Ammon's horn (tissue), 1 donor: Measurements from ENCODE around the gene C17orf100.

Source experiments
- DNase-seq: peaks from one replicate; pipeline ENCODE4 v3.0.0-alpha.2; 2016; ENCODE audit warnings: low spot score

C17orf100 gene

GRCh38 chr17:6695051-6695450, 43.5 kb downstream of the C17orf100 start:
- no peak for DNase-seq

- no peak for DNase-seq
Observed at GRCh38 chr17:6695565-6695964, 44.0 kb downstream of the C17orf100 start.

GRCh38 chr17:6696906-6697305, 45.3 kb downstream of the C17orf100 start:
- no peak for DNase-seq

- no peak for DNase-seq
Observed at GRCh38 chr17:6698004-6698403, 46.4 kb downstream of the C17orf100 start.

- no peak for DNase-seq
Observed at GRCh38 chr17:6699997-6700947, 48.7 kb downstream of the C17orf100 start.

GRCh38 chr17:6700948-6701307, 49.4 kb downstream of the C17orf100 start:
- no peak for DNase-seq

- DNase-seq = no peak
Observed at GRCh38 chr17:6701719-6702118, 50.2 kb downstream of the C17orf100 start.

- DNase-seq = no peak
Observed at GRCh38 chr17:6702567-6703215, 51.1 kb downstream of the C17orf100 start.
